Measurements from ENCODE around the gene EPS8L2. TPM values are rescaled to one million over a fixed set of nuclear protein-coding genes. Genes with fewer than 3 reads are reported as not detected.

Gene EPS8L2
- total RNA-seq, 2 donors from 2014 or later, result 126 to 153 TPM

DNA sequence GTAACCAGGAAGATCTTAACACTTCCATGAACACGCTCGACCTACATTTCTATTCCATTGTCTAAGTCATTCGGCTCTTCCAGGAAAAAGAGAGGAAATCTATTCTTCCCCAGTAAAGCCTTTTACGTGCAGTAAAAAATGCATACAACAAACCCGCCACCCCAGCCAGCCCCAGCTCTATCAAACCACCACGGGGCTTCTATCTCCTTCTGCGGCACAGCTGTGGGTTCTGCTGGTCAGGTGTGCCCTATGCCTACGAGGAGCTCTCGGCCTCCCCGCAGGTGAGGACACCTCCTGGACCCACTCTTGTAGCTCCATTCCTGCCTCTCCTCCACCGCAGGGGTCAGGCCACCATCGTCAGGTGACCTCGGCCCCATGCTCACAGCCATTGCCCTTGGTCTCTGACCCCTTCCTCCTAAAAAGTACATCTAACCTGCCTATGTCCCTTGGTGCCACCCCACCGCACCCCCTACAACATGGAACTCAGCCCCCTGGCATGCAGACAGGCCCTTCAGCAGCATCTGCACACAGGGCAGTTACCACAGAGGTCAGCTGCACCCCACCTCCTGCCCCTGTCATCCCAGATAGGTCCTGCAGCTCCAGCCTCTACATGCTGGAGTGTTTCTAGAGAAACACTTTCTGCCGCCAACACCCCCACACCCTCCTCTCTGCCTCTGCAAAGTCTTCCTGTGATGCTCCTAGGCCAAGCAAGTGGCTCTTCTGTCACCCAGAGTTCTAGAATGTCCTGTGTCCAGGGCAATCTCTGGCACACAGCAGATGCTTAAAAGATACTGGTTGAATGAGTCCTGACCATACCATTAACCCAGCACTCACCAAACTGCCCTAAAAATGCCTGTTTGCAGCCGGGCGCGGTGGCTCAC, 14.1 kb upstream of the EPS8L2 start:
- TF ChIP-seq POLR2A (IDR thresholded peaks at IDR 0.05) (no peak), CTCF (IDR thresholded peaks at IDR 0.05) (no peak)
- intact Hi-C loops (cut with DNase I), result no loop called here
- Histone ChIP-seq H3K27ac (peak overlapping the region in 2 of 4 donors; percentile 18 to 34), H3K27me3 (no peaks in the 10 kb centered on the region), H3K9me3 (no peaks in the 10 kb centered on the region), H3K36me3 (replicated peaks in 1 of 2; ENCODE audit: insufficient read depth in 1 of 2, low read depth in 2 of 2) (peaks cover 0 to 1% of the 10 kb centered on the region in 2 donors), H3K4me1 (peaks cover 28% of the 10 kb centered on the region), H3K4me3 (no peak overlapping the region)
- no peak for DNase-seq
- 90 to 95% methylated on average over 12 to 18 of the region's 18 CpGs for WGBS, 2 donors
- ATAC-seq, result no peak

DNA sequence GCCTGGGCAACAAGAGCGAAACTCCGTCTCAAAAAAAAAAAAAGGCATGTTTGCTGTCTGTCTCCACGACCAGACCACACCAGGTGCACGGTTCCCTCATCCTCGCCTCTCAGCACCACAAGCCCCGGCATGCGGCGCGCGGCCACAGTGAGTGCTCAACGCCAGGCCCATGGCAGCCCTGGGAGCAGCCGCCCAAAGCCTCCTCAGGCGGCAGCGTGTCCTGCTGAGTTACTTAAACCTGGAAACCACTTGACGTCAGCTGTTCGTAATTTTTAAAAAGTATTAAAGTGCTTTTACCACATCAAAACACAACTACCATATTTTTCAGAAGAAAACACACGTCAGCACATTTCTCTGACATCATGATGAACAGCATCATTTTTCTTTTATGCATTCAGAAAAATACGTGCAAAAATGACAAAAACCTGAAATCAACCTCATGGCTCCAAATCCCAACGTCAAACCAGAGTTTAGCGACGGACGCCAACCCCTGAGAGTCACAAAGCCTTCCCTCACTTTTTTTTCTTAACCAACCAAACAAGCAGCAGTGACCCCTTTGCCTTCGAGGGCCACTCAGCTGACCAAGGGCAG, 13.1 kb upstream of the EPS8L2 start:
- Histone ChIP-seq H3K27me3 (no peaks in the 10 kb centered on the region), H3K4me3 (no peak overlapping the region), H3K36me3 (replicated peaks in 1 of 2; ENCODE audit: insufficient read depth in 1 of 2, low read depth in 2 of 2) (no peaks in the 10 kb centered on the region), H3K9me3 (no peaks in the 10 kb centered on the region), H3K27ac (peak overlapping the region in 1 of 4 donors; percentile 18), H3K4me1 (peaks cover 37% of the 10 kb centered on the region)
- ATAC-seq (no peak), DNase-seq (peak in 2 of 4 donors; percentile 52 to 67)
- no peak for TF ChIP-seq POLR2A (IDR thresholded peaks at IDR 0.05)
- TF ChIP-seq CTCF (IDR thresholded peaks at IDR 0.05), result no peak
- intact Hi-C loops (cut with DNase I), result no loop called here
- WGBS, 2 donors, result 72 to 86% methylated on average over 17 to 23 of the region's 23 CpGs

- intact Hi-C loops (cut with DNase I), result no loop called here
Observed at GRCh38 chr11:693415-693831, 12.6 kb upstream of the EPS8L2 start.

GRCh38 chr11:693887-694562, 12.0 kb upstream of the EPS8L2 start:
- no peaks in the 10 kb centered on the region for H3K36me3 ChIP-seq (replicated peaks in 1 of 2; ENCODE audit: insufficient read depth in 1 of 2, low read depth in 2 of 2)
- no peak overlapping the region for H3K4me3 ChIP-seq
- H3K27me3 ChIP-seq, result no peaks in the 10 kb centered on the region
- peaks cover 40% of the 10 kb centered on the region for H3K4me1 ChIP-seq
- WGBS, 2 donors, result 58 to 60% methylated on average over 8 to 12 of the region's 15 CpGs
- TF ChIP-seq POLR2A (IDR thresholded peaks at IDR 0.05), result no peak
- TF ChIP-seq CTCF (IDR thresholded peaks at IDR 0.05), result no peak
- no peaks in the 10 kb centered on the region for H3K9me3 ChIP-seq
- intact Hi-C loops (cut with DNase I), result no loop called here
- no peak for ATAC-seq
- H3K27ac ChIP-seq, result peak overlapping the region in 3 of 4 donors; percentile 28 to 99 (median 98)
- DNase-seq, result peak; percentile 49 to 61 (median 54)

More at GRCh38 chr11:693415-693831, 12.6 kb upstream of the EPS8L2 start:
- ATAC-seq, result no peak
- Histone ChIP-seq H3K4me3 (no peak overlapping the region), H3K9me3 (no peaks in the 10 kb centered on the region), H3K27ac (peak overlapping the region in 3 of 4 donors; percentile 28 to 99 (median 98)), H3K4me1 (peaks cover 40% of the 10 kb centered on the region), H3K36me3 (replicated peaks in 1 of 2; ENCODE audit: insufficient read depth in 1 of 2, low read depth in 2 of 2) (no peaks in the 10 kb centered on the region), H3K27me3 (no peaks in the 10 kb centered on the region)
- TF ChIP-seq POLR2A (IDR thresholded peaks at IDR 0.05) (no peak), CTCF (IDR thresholded peaks at IDR 0.05) (no peak)
- WGBS, 2 donors, result 62 to 72% methylated on average over 6 to 13 of the region's 13 CpGs
- DNase-seq, result no peak

All from body of pancreas (tissue), 4 donors.